Stimulated activated CD4-positive, alpha-beta T cell treated with anti-CD3 and anti-CD28 coated beads, Interleukin-1b, Interleukin-23, amount 100 ng/mL, for 4 hours (primary cell): Measurements from ENCODE around the gene TMEM38A.
"Not testable (repeated sequence)": the region's sequence is repeated elsewhere in the genome, so short reads cannot be mapped to it uniquely, and the experiment has no call there.

ENCODE experiments used
- DNase-seq, 2 donors: peaks; one replicate each; pipeline ENCODE4 v3.0.0-alpha.2; 2020; ENCODE audit warnings: low read depth in 2 of 2

The TMEM38A gene

GRCh38 chr19:16677055-16677454 is 16.1 kb downstream of the TMEM38A start:
- no peak for DNase-seq

- DNase-seq = no peak
Observed at GRCh38 chr19:16678498-16678897, 17.6 kb downstream of the TMEM38A start.

GRCh38 chr19:16679811-16680210 is 18.9 kb downstream of the TMEM38A start:
- no peak for DNase-seq

- no peak for DNase-seq
Observed at GRCh38 chr19:16682539-16682938, 21.6 kb downstream of the TMEM38A start.

- no peak for DNase-seq
Observed at GRCh38 chr19:16684216-16684615, 23.3 kb downstream of the TMEM38A start.

GRCh38 chr19:16688084-16688483 is 27.1 kb downstream of the TMEM38A start:
- DNase-seq = no peak

- no peak for DNase-seq
Observed at GRCh38 chr19:16698914-16699313, 38.0 kb downstream of the TMEM38A start.

GRCh38 chr19:16702123-16702522 is 41.2 kb downstream of the TMEM38A start:
- no peak for DNase-seq

GRCh38 chr19:16703677-16704076 is 42.7 kb downstream of the TMEM38A start:
- no peak for DNase-seq

- not testable (repeated sequence) for DNase-seq
Observed at GRCh38 chr19:16710870-16711269, 49.9 kb downstream of the TMEM38A start.

- DNase-seq = not testable (repeated sequence)
Observed at GRCh38 chr19:16712295-16712694, 51.4 kb downstream of the TMEM38A start.

- DNase-seq = peak; percentile 18 to 22
Observed at GRCh38 chr19:16714702-16715287, 53.9 kb downstream of the TMEM38A start.

GRCh38 chr19:16715611-16716010 is 54.7 kb downstream of the TMEM38A start:
- DNase-seq = no peak

GRCh38 chr19:16721051-16721450 is 60.1 kb downstream of the TMEM38A start:
- no peak for DNase-seq

GRCh38 chr19:16722591-16722990 is 61.7 kb downstream of the TMEM38A start:
- no peak for DNase-seq

GRCh38 chr19:16726916-16727315 is 66.0 kb downstream of the TMEM38A start:
- DNase-seq = no peak

- DNase-seq = not testable (repeated sequence)
Observed at GRCh38 chr19:16735650-16736266, 74.8 kb downstream of the TMEM38A start.

- no peak for DNase-seq
Observed at GRCh38 chr19:16736709-16737108, 75.8 kb downstream of the TMEM38A start.

- no peak for DNase-seq
Observed at GRCh38 chr19:16737911-16738310, 77.0 kb downstream of the TMEM38A start.

GRCh38 chr19:16739546-16739945 is 78.6 kb downstream of the TMEM38A start:
- DNase-seq = no peak
